Heart left ventricle (tissue), 16 donors: Measurements from ENCODE around the gene ADCY3. TPM values are rescaled to one million over a fixed set of nuclear protein-coding genes. Genes with fewer than 3 reads are reported as not detected.
"Not testable (repeated sequence)": the region's sequence is repeated elsewhere in the genome, so short reads cannot be mapped to it uniquely, and the experiment has no call there.

ENCODE experiments used
- ATAC-seq, 4 donors: fragments of 200-7000 bp; cut with Tn5 transposase; one replicate each; pipeline ENCODE4 v1.9.1; 2020 to 2022; ENCODE audit warnings: moderate library complexity in 4 of 4, mild to moderate bottlenecking in 3 of 4, moderate number of reproducible peaks in 1 of 4
- DNase-seq, 5 donors: peaks; one replicate each; pipeline ENCODE4 v3.0.0-alpha.2; 2020
- H3K27ac ChIP-seq, 12 donors: fragments of 200-600 bp; sonication (generic) in 4 of 12; one replicate each; pipeline versions ENCODE4 v1.5.0 to v1.8.0; 2016 to 2022; ENCODE audit warnings: mild to moderate bottlenecking in 2 of 12
- H3K27me3 ChIP-seq, 9 donors: fragments of 200-600 bp; sonication (generic) in 2 of 9; one replicate each; pipeline versions ENCODE4 v1.5.1 to v1.8.0; 2016 to 2022; ENCODE audit warnings: mild to moderate bottlenecking in 3 of 9
- H3K36me3 ChIP-seq, 9 donors: fragments of 200-600 bp; sonication (generic) in 2 of 9; one replicate each; pipeline versions ENCODE4 v1.5.0 to v1.8.0; 2018 to 2022; ENCODE audit warnings: mild to moderate bottlenecking in 2 of 9
- H3K4me1 ChIP-seq, 12 donors: fragments of 200-600 bp; sonication (generic) in 4 of 12; one replicate each; pipeline versions ENCODE4 v1.5.0 to v1.8.0; 2016 to 2022; ENCODE audit warnings: mild to moderate bottlenecking in 3 of 12
- H3K4me3 ChIP-seq, 12 donors: fragments of 200-600 bp; sonication (generic) in 4 of 12; one replicate each; pipeline versions ENCODE4 v1.5.0 to v1.8.0; 2017 to 2022; ENCODE audit warnings: mild to moderate bottlenecking in 9 of 12, moderate library complexity in 4 of 12
- H3K9me3 ChIP-seq, 12 donors: fragments of 200-600 bp; sonication (generic) in 4 of 12; one replicate each; pipeline versions ENCODE4 v1.5.0 to v1.8.0; 2016 to 2022; ENCODE audit warnings: mild to moderate bottlenecking in 1 of 12
- POLR2A ChIP-seq, 2 donors: fragments of 450-650 bp; IDR thresholded peaks; one replicate each; pipeline ENCODE4 v1.6.1; 2017; ENCODE audit warnings: antibody characterized with exemption in 2 of 2, mild to moderate bottlenecking in 2 of 2, moderate library complexity in 2 of 2
- WGBS, 4 donors: extraction: QIAGEN DNeasy Blood & Tissue Kit in 2 of 4; methylation state at CpG; one replicate each; pipeline versions ENCODE4 v1.1.5 to v1.1.7; 2013 to 2018; 5-methylcytosine and 5-hydroxymethylcytosine counted together
- intact Hi-C, 10 donors: fragments of 100-400 bp; cut with DNase I; formaldehyde crosslinking; loops; one replicate each; pipeline versions ENCODE4 v1.11.1 to v1.14.2; 2022
- polyA plus RNA-seq, 2 donors: library from polyadenylated mRNA; stranded (reverse); fragments of 200-250 nt; gene quantifications; one replicate each; pipeline ENCODE4 v1.2.3, GENCODE V29; 2013
- total RNA-seq, 9 donors: library from RNA; depleted of rRNA in 2 of 9; stranded (reverse); fragments of >200 nt in 2 of 9; fragmentation: NEBNext Ultra II Directional in 3 of 9; extraction: Animal tissue kit (Norgen Biotek cat#: 25700) in 3 of 9; gene quantifications; one replicate each; pipeline versions ENCODE4 v1.1.0 to v1.2.4, GENCODE V29; 2016 to 2023
- TF ChIP-seq, protein P1 (sequence below), 12 donors: fragments of 200-600 bp; sonication (generic) in 4 of 12; IDR thresholded peaks; one replicate each; pipeline versions ENCODE4 v1.5.0 to v1.8.0; 2018 to 2022; ENCODE audit warnings: antibody characterized with exemption in 12 of 12, mild to moderate bottlenecking in 5 of 12
- donor health status: ischemic (EF 13 %, LVEDD 7.1; RV severe dilation, severe dysfunction).
- donor health status: healthy with polysubstance abuse.
- donor health status: DM: no; HTN: yes; CAD: no.
- donor health status: DM: no; HTN: no; CAD: no.
- donor health status: ischemic (EF 25% LVEDD 6.9; RV normal size, moderate dysfunction).
- donor health status: ischemic (EF 25% LVEDD 5.7; RV mildly dilated, moderate dysfunction).
- donor health status: healthy.
- donor health status: DM: yes; HTN: yes; CAD: no.
- donor health status: ischemic (EF 35%, LVEDD 5.7; RV mildly dilated, moderate dysfunction).
- donor health status: nonischemic (EF 11% LVEDD 7.7; RV severe dilation, severe dysfunction).
- donor health status: DM: yes; HTN: yes; CAD: no.
- donor health status: PGD.
- donor health status: ischemic (EF 29% LVEDD 5.4; RV normal size, mild dysfunction).
- donor health status: nonischemic (EF 23%, LVEDD 6.1; RV moderate dilation, normal function).

The ADCY3 gene
- total and polyA plus RNA-seq, 11 donors: 9.3 to 36.0 (median 14.4) TPM

DNA sequence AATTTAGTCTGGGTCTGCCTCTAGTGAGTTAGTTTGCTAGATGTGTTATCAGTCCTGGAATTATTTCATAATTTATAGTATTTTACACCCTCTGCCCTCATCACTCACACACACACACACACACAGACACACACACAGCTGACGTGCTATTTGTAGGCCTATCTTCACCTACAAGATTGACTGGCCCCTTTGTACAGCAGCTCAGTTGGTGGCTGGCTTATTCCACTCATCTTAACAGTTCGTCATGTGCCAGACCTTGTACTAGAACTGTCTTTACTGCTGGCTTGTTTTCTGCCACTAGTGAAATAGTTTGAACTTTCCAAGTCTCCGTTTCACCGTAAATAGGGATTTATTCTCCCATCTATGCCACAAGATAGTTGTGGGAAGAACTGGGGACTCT lies 105.5 kb downstream of the ADCY3 start:
- intact Hi-C loops: no loop called here
- no peak overlapping the region for H3K4me3 ChIP-seq
- 75 to 84% (median 80%) methylated on average over 4 of the region's 4 CpGs for WGBS, 4 donors
- no peaks in the 10 kb centered on the region for H3K9me3 ChIP-seq
- TF ChIP-seq, protein P1, sequence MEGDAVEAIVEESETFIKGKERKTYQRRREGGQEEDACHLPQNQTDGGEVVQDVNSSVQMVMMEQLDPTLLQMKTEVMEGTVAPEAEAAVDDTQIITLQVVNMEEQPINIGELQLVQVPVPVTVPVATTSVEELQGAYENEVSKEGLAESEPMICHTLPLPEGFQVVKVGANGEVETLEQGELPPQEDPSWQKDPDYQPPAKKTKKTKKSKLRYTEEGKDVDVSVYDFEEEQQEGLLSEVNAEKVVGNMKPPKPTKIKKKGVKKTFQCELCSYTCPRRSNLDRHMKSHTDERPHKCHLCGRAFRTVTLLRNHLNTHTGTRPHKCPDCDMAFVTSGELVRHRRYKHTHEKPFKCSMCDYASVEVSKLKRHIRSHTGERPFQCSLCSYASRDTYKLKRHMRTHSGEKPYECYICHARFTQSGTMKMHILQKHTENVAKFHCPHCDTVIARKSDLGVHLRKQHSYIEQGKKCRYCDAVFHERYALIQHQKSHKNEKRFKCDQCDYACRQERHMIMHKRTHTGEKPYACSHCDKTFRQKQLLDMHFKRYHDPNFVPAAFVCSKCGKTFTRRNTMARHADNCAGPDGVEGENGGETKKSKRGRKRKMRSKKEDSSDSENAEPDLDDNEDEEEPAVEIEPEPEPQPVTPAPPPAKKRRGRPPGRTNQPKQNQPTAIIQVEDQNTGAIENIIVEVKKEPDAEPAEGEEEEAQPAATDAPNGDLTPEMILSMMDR (IDR thresholded peaks at IDR 0.05): no peak
- TF ChIP-seq POLR2A (IDR thresholded peaks at IDR 0.05): no peak
- DNase-seq: no peak
- H3K27ac ChIP-seq: no peak overlapping the region
- peak in 1 of 4 donors; percentile 57 for ATAC-seq
- H3K27me3 ChIP-seq: no peaks in the 10 kb centered on the region
- peaks cover 0 to 8% (median 0%) of the 10 kb centered on the region in 12 donors for H3K4me1 ChIP-seq
- peaks cover 0 to 46% (median 8%) of the 10 kb centered on the region in 9 donors for H3K36me3 ChIP-seq

DNA sequence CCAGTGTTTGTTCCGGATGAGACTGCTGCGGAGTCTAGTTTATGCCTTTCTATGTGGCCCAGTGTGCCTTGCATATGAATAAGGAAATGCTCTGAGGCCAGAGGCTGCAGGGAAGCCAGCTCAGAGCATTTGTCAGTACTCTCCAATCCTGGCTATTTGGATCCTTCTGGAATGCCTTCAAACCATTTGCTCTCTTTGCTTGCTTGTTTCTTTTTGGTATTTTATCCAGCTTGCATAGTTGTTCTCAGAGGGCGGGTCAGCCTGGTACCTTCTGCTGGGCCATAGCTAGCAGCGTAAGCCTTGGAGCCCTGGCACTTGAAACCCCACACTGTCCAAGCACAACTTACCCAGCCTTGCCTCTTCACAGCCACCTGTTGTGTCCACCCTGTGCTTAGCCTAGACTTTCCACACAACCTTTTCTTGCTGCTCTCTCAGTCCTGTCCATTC lies 106.3 kb downstream of the ADCY3 start:
- Histone ChIP-seq H3K36me3 (peaks cover 0 to 38% (median under 1%) of the 10 kb centered on the region in 9 donors), H3K9me3 (no peaks in the 10 kb centered on the region), H3K27me3 (no peaks in the 10 kb centered on the region), H3K27ac (no peak overlapping the region), H3K4me3 (no peak overlapping the region), H3K4me1 (peaks cover 0 to 3% (median 0%) of the 10 kb centered on the region in 12 donors)
- intact Hi-C loops: no loop called here
- ATAC-seq: peak in 1 of 4 donors; percentile 36
- 94 to 98% (median 97%) methylated on average over 4 of the region's 4 CpGs for WGBS, 4 donors
- DNase-seq: no peak
- TF ChIP-seq POLR2A (IDR thresholded peaks at IDR 0.05): no peak
- TF ChIP-seq, protein P1 (IDR thresholded peaks at IDR 0.05): no peak

DNA sequence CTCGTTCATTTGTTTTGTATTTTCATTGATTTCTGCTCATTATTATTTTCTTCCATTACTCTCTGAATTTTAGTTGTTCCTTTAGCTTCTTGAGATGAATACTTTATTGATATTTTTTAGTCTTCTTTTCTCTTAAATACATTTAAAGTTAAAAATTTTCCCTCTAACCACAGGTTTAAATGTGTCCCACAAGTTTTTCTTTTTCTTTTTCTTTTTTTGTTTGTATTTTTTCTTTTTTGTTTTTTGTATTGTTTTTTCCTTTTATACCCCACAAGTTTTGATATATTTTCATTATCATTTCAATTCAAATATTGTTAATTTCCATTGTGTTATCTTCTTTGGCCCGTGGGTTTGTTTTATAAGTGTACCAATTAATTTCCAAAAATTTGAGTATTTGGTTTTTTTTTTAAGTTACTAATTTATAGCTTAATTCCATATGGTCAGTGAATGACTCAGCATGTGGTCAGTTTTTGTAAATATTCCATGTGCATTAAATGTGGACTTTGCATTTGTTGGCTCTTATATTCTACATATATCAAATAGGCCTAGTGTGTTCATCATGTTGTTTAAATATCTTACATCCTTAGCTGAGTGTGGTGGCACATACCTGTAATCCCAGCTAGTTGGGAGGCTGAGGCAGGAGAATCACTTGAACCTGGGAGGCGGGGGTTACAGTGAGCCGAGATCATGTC lies 110.6 kb downstream of the ADCY3 start:
- peaks cover 0 to 15% (median 0%) of the 10 kb centered on the region in 12 donors for H3K9me3 ChIP-seq
- 89 to 94% (median 89%) methylated on average over 4 of the region's 4 CpGs for WGBS, 4 donors
- H3K27me3 ChIP-seq: no peaks in the 10 kb centered on the region
- H3K27ac ChIP-seq: no peak overlapping the region
- no peak for ATAC-seq
- DNase-seq: no peak
- intact Hi-C loops: no loop called here
- H3K4me1 ChIP-seq: no peaks in the 10 kb centered on the region
- H3K4me3 ChIP-seq: no peak overlapping the region
- no peaks in the 10 kb centered on the region for H3K36me3 ChIP-seq
- TF ChIP-seq, protein P1 (IDR thresholded peaks at IDR 0.05): no peak
- no peak for TF ChIP-seq POLR2A (IDR thresholded peaks at IDR 0.05)

DNA sequence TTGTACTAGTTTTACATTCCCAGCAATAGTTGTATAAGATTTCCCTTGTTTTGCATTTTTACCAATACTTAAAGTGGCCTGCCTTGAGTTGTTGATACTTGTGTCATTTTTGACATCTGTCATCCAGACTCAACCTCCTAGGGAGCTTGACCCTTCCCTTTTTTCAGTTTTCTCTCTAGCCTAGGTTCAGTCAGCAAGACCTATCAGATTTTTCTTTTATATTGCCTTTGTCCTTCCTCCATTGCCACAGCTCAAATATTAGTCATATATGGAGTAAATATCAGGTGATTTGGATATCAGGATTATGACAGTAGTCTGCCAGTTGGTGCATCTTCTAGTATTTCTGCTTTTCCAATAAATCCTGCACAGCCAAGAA lies 113.4 kb downstream of the ADCY3 start:
- ATAC-seq: no peak
- H3K27ac ChIP-seq: no peak overlapping the region

DNA sequence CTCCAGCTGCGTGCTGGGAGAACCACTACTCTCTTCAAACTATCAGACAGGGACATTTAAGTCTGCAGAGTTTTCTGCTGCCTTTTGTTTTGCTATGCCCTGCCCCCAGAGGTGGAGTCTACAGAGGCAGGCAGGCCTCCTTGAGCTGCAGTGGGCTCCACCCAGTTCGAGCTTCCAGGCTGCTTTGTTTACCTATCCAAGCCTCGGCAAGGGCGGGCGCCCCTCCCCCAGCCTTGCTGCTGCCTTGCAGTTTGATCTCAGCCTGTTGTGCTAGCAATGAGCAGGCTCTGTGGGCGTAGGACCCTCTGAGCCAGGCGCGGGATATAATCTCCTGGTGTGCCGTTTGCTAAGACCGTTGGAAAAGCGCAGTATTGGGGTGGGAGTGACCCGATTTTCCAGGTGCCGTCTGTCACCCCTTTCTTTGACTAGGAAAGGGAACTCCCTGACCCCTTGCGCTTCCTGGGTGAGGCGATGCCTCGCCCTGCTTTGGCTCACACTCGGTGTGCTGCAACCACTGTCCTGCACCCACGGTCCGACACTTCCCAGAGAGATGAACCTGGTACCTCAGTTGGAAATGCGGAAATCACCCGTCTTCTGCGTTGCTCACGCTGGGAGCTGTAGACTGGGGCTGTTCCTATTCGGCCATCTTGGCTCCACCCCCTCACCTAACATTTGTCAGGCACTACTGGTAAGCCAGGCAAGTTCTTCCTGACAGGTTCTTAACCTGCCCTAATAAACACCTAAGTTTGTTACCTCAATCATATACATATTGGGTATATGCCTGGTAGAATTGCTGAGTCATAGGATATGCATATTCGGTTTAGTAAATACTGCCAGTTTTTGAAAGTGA lies 114.0 kb downstream of the ADCY3 start:
- H3K36me3 ChIP-seq, ATAC-seq, H3K4me1 ChIP-seq, DNase-seq, intact Hi-C loops, H3K27me3 ChIP-seq, H3K4me3 ChIP-seq, H3K27ac ChIP-seq: not testable (repeated sequence)
- WGBS, 4 donors: 94 to 97% (median 96%) methylated on average over 22 to 25 of the region's 25 CpGs
- H3K9me3 ChIP-seq: peaks cover 0 to 21% (median 0%) of the 10 kb centered on the region in 12 donors

More for the DNA sequence above, 113.4 kb downstream of the ADCY3 start:
- H3K4me1 ChIP-seq: no peaks in the 10 kb centered on the region
- no peaks in the 10 kb centered on the region for H3K36me3 ChIP-seq
- DNase-seq: no peak
- H3K4me3 ChIP-seq: no peak overlapping the region
- intact Hi-C loops: no loop called here
- H3K9me3 ChIP-seq: peaks cover 0 to 17% (median 0%) of the 10 kb centered on the region in 12 donors
- no peaks in the 10 kb centered on the region for H3K27me3 ChIP-seq
- TF ChIP-seq POLR2A (IDR thresholded peaks at IDR 0.05): no peak
- TF ChIP-seq, protein P1 (IDR thresholded peaks at IDR 0.05): no peak

DNA sequence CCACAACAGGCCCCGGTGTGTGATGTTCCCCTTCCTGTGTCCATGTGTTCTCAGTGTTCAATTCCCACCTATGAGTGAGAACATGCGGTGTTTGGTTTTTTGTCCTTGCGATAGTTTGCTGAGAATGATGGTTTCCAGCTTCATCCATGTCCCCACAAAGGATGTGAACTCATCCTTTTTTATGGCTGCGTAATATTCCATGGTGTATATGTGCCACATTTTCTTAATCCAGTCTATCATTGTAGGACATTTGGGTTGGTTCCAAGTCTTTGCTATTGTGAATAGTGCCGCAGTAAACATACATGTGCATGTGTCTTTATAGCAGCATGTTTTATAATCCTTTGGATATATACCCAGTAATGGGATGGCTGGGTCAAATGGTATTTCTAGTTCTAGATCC lies 119.5 kb downstream of the ADCY3 start:
- H3K4me3 ChIP-seq, DNase-seq, H3K4me1 ChIP-seq, intact Hi-C loops, ATAC-seq, H3K27me3 ChIP-seq, H3K9me3 ChIP-seq, H3K36me3 ChIP-seq, H3K27ac ChIP-seq: not testable (repeated sequence)
- 95 to 99% (median 97%) methylated on average over 4 to 5 of the region's 5 CpGs for WGBS, 4 donors
